Measurements from ENCODE around the gene PDE4A. TPM values are rescaled to one million over a fixed set of nuclear protein-coding genes. Genes with fewer than 3 reads are reported as not detected.

The PDE4A gene
- total and polyA plus RNA-seq, 2 experiments from 2014 or later = 5.2 to 5.4 TPM

- H3K27me3 ChIP-seq (ENCODE audit: insufficient read depth) = no peaks in the 10 kb centered on the region
- TF ChIP-seq JUNB (IDR thresholded peaks at IDR 0.05; ENCODE audit: unreplicated experiment) (no peak), CTCF (conservative IDR thresholded peaks at IDR 0.05; ENCODE audit: low read depth in 2 of 2) (no peak), EZH2 (IDR thresholded peaks at IDR 0.05; ENCODE audit: low read depth, unreplicated experiment) (no peak), ETS1 (IDR thresholded peaks at IDR 0.05) (no peak), EZH2phosphoT487 (IDR thresholded peaks at IDR 0.05; ENCODE audit: unreplicated experiment) (no peak), ZNF462 (CRISPR knock-in tag; IDR thresholded peaks at IDR 0.05) (no peak), REST (IDR thresholded peaks at IDR 0.05; ENCODE audit: unreplicated experiment) (no peak), CREB1 (CRISPR knock-in tag; IDR thresholded peaks at IDR 0.05; ENCODE audit: low read depth) (no peak), NANOG (IDR thresholded peaks at IDR 0.05; ENCODE audit: borderline replicate concordance) (no peak)
- peaks cover 13% of the 10 kb centered on the region for H3K36me3 ChIP-seq (ENCODE audit: insufficient read depth)
- H4K20me1 ChIP-seq (replicated peaks; ENCODE audit: insufficient read depth) = peaks cover 16% of the 10 kb centered on the region
- no peaks in the 10 kb centered on the region for H3K4me1 Mint-ChIP-seq
- no peak overlapping the region for H2AFZ ChIP-seq
- no peaks in the 10 kb centered on the region for H3K4me1 ChIP-seq (ENCODE audit: insufficient read depth)
- peaks cover 19% of the 10 kb centered on the region for H3K79me2 ChIP-seq (replicated peaks; ENCODE audit: insufficient read depth)
- no peak overlapping the region for H3K4me2 ChIP-seq
- no peak for ATAC-seq
- H3K36me3 Mint-ChIP-seq (ENCODE audit: low read depth) = peaks cover 57% of the 10 kb centered on the region
- no peak overlapping the region for H3K4me3 ChIP-seq
- H3K27ac Mint-ChIP-seq = no peak overlapping the region
- H3K9me2 ChIP-seq (ENCODE audit: insufficient read depth) = no peaks in the 10 kb centered on the region
- H3K27me3 Mint-ChIP-seq (ENCODE audit: insufficient read depth, low read depth, poor library complexity) = peaks cover 5% of the 10 kb centered on the region
- peaks cover 7% of the 10 kb centered on the region for H3F3A ChIP-seq (replicated peaks; ENCODE audit: low read depth)
- H3K27ac ChIP-seq (ENCODE audit: low read depth) = no peak overlapping the region
- H3K4me3 Mint-ChIP-seq = no peak overlapping the region
- DNase-seq (ENCODE audit: low spot score) = no peak
- H3K9me3 Mint-ChIP-seq = no peaks in the 10 kb centered on the region; the same call in 2 of the 3 replicates
These were observed 66.2 kb downstream of the PDE4A start for GRCh38 chr19:10486551-10486950.

Measured in GM23338 (cell line).